Fibroblast of the aortic adventitia (primary cell): Measurements from ENCODE around the gene LRRC32. TPM values are rescaled to one million over a fixed set of nuclear protein-coding genes. Genes with fewer than 3 reads are reported as not detected.
A peak's percentile ranks its signal among the peaks of the same experiment; 100 is the strongest.

Experiments
- DNase-seq: peaks from one replicate; pipeline ENCODE4 v3.0.0-alpha.2; 2010; ENCODE audit warnings: low read depth
- H3K4me3 ChIP-seq: 2 replicates; pipeline ENCODE4 v1.5.1; 2011; ENCODE audit warnings: low read depth, mild to moderate bottlenecking, control low read depth, low read length, moderate library complexity
- total RNA-seq: library from RNA; depleted of rRNA; stranded (reverse); fragments of >200 nt; gene quantifications from 2 replicates; pipeline ENCODE4 v1.2.3, GENCODE V29; 2012; ENCODE audit warnings: low replicate concordance
- TF ChIP-seq, protein P1 (sequence below): IDR thresholded peaks from 2 replicates; pipeline ENCODE4 v1.5.1; 2011; ENCODE audit warnings: mild to moderate bottlenecking, low read length, control low read depth, inconsistent platforms; ENCODE audit not compliant: insufficient read depth

LRRC32 gene
- total RNA-seq, 1 donor = 30.0 TPM

DNA sequence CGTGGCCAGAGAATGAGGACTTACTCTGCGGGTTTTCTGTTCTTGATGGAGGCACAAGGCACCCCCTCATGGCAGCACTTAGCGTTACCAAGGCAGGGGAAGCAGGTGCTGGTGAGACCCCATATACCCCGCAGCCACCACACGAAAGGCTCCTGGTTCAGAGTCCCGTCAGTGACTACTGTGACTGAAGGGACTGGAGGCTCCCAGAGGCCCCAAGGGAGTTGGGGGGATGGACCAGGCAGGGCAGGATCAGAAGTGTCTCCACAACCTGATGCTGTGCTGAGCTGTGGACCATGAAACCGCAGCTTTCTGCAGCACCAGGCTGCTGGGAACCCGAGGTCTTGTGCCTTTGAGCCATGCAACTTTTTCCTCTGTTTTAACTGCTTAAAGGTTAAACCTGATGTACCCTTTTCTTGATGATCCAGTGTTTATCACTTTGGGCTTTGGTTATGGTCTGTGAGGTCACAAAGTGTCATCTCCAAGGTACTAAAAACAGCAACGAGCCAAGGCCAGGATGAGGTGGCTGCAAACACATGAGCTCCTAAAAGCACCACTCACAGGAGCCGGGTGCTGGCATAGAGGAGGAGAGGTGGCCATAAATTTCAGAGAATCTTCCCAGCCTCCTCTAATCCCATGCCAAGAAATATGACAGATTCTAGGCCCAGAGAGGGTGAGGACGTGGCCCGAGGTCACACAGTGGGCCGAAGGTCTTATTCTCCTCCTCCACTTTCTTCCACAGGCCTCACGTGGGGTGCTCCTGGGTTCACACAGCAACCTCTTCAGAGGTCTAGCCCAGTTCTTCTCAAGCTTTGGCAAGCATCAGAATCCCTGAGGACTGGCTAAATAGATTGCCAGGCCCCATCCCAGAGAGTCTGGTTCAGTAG lies 4.2 kb upstream of the LRRC32 start:
- DNase-seq = no peak
- TF ChIP-seq, protein P1, sequence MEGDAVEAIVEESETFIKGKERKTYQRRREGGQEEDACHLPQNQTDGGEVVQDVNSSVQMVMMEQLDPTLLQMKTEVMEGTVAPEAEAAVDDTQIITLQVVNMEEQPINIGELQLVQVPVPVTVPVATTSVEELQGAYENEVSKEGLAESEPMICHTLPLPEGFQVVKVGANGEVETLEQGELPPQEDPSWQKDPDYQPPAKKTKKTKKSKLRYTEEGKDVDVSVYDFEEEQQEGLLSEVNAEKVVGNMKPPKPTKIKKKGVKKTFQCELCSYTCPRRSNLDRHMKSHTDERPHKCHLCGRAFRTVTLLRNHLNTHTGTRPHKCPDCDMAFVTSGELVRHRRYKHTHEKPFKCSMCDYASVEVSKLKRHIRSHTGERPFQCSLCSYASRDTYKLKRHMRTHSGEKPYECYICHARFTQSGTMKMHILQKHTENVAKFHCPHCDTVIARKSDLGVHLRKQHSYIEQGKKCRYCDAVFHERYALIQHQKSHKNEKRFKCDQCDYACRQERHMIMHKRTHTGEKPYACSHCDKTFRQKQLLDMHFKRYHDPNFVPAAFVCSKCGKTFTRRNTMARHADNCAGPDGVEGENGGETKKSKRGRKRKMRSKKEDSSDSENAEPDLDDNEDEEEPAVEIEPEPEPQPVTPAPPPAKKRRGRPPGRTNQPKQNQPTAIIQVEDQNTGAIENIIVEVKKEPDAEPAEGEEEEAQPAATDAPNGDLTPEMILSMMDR = peak; percentile 20
- H3K4me3 ChIP-seq = no peak overlapping the region

DNA sequence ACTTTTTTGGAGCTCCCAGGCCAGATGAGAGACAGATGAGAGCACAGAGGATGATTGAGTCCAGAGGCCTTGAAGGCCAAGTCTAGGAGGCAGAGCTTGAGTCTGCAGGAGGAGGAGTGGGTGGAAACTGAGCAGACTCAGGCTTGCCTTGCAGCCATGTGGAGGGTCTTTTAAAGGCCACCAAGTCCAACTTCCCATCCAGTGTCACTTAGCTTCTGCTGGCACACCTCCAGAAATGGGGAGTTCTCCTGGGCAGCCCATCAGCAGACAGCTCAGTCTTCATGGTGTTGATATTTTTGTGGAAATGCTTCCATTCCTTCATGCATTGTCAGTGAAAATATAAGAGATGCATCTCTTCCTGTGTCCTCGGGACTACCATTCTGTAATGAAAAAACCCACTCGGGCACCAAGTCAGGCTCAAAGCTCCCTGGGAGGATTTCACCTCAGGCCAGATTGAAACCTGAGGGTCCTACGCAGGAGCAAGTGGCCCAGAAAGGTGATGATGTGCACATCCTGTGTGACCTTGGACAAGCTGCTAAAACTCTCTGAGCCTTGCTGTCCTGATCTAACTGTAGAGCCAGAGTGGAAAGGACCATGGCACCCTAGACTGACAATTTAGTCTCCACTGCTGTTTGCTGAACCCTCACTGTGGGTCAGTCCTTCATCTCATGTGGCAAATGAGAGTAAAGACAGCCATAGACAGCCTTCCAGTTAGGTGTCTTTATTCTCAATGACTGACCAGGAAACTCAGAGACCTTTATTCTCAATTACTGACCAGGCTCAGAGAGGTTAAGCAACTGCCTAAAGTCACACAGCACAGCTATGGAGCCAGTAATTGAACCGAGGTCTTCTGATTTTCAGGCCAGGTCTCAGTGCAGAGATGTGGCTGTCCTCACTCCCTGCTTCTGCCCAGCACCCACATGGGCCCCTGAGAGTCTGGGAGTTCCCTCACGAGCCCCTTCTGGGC lies 2.9 kb upstream of the LRRC32 start:
- TF ChIP-seq, protein P1 = no peak
- no peak for DNase-seq
- no peak overlapping the region for H3K4me3 ChIP-seq

- DNase-seq = no peak
- no peak overlapping the region for H3K4me3 ChIP-seq
- TF ChIP-seq, protein P1 = no peak
These were observed 2.1 kb upstream of the LRRC32 start for GRCh38 chr11:76672431-76673175.

DNA sequence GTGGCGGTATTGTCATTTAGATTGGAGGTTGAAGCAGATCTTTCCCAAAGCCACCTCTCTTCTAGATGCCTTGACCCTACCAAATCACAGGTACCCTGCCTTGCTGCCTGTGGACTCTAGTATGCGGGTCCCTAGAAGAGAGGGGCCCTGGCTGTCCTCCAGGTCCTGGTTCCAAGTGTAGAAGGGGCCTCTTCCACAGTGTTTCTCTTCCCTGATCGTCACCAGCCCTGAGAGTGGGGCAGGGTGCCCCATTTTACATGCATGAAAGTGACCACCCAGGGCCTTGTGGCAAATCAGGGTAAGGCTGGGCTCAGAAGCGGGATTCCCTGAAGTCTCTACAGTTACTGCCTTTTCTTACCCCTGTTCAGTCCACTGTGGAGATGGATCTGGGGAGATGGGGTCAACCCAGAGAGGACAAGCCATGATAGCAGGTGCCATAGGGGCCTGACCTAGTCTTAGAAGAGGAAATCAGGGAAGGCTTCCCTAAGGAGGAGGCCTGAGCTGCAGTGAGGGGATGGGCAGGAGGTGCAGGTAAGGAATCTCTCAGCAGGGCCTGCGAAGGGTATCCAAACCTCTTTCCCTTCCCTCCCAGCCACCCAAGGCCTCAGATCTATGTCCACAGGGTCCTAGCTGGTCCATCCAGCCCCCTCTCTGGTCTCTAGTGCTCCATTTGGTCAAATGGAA lies 1.2 kb upstream of the LRRC32 start:
- TF ChIP-seq, protein P1 = no peak
- no peak overlapping the region for H3K4me3 ChIP-seq
- DNase-seq = no peak

DNA sequence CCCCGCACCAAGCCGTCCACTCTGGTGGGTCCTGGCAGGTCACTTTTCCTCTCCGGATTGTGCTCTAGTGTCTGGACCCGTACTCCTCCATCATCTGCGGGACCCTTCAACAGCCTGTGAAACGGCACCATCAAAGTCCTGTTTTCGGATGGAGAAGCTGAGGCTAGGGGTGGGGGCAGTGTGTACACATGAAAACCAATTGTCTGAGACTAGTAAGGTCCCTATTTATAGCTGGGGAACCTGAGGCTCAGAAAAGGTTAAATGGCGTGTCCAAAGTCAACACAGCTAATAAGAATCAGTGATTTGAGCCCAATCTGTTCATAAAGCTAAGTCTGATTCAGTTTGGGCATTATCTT lies 668 bp upstream of the LRRC32 start:
- TF ChIP-seq, protein P1 = no peak
- no peak for DNase-seq
- H3K4me3 ChIP-seq = no peak overlapping the region
